Measurements from ENCODE around the gene DNAAF5. TPM values are rescaled to one million over a fixed set of nuclear protein-coding genes. Genes with fewer than 3 reads are reported as not detected.
A peak's percentile ranks its signal among the peaks of the same experiment; 100 is the strongest.

Gene DNAAF5
- total and polyA plus RNA-seq, 12 donors, result 10.4 to 30.0 (median 24.7) TPM

DNA sequence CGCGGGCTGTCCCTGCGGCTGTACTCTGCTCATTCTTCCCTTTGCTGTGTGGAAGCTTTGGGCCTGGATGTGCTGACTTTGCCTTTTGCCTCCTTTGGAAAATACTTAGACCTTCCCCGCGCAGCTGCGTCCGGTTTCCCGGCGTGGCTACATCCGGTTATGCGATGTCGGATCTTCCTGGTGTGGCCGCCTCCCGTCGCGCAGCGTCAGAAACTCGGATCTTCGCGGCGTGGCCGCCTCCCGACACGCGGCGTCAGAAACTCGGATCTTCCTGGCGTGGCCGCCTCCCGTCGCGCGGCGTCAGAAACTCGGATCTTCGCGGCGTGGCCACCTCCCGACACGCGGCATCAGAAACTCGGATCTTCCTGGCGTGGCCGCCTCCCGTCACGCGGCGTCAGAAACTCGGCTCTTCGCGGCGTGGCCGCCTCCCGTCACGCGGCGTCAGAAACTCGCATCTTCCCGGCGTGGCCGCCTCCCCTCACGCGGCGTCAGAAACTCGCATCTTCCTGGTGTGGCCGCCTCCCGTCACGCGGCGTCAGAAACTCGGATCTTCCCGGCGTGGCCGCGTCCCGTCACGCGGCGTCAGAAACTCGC lies 55.5 kb downstream of the DNAAF5 start:
- intact Hi-C loops (cut with DNase I), result loop anchor here in 3 of 10 donors (10.0 kb wide), 3 partner anchors 53 to 183 kb away; partner anchors contain the start of gene SUN1 (in 1 of the 3)
- ATAC-seq, result no peak

GRCh38 chr7:782718-783449 lies 56.4 kb downstream of the DNAAF5 start:
- H3K27me3 ChIP-seq, result no peaks in the 10 kb centered on the region
- H3K4me1 ChIP-seq, result peaks cover 0 to 32% (median 12%) of the 10 kb centered on the region in 9 donors
- intact Hi-C loops (cut with DNase I), result loop anchor here in 3 of 10 donors (10.0 kb wide), 3 partner anchors 52 to 182 kb away; partner anchors contain the start of gene SUN1 (in 1 of the 3)
- no peak overlapping the region for H3K4me3 ChIP-seq
- H3K36me3 ChIP-seq, result peaks cover 0 to 80% (median 7%) of the 10 kb centered on the region in 9 donors
- WGBS, 2 donors, result 96 to 97% methylated on average over 52 to 55 of the region's 56 CpGs
- DNase-seq (no peak), ATAC-seq (no peak)
- no peak overlapping the region for H3K27ac ChIP-seq
- TF ChIP-seq, protein P1, sequence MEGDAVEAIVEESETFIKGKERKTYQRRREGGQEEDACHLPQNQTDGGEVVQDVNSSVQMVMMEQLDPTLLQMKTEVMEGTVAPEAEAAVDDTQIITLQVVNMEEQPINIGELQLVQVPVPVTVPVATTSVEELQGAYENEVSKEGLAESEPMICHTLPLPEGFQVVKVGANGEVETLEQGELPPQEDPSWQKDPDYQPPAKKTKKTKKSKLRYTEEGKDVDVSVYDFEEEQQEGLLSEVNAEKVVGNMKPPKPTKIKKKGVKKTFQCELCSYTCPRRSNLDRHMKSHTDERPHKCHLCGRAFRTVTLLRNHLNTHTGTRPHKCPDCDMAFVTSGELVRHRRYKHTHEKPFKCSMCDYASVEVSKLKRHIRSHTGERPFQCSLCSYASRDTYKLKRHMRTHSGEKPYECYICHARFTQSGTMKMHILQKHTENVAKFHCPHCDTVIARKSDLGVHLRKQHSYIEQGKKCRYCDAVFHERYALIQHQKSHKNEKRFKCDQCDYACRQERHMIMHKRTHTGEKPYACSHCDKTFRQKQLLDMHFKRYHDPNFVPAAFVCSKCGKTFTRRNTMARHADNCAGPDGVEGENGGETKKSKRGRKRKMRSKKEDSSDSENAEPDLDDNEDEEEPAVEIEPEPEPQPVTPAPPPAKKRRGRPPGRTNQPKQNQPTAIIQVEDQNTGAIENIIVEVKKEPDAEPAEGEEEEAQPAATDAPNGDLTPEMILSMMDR (IDR thresholded peaks at IDR 0.05), result no peak
- H3K9me3 ChIP-seq, result no peaks in the 10 kb centered on the region

More for the DNA sequence above, 55.5 kb downstream of the DNAAF5 start:
- no peak for DNase-seq
- Histone ChIP-seq H3K27ac (peak overlapping the region in 8 of 10 donors; percentile 26 to 85 (median 68)), H3K9me3 (no peaks in the 10 kb centered on the region), H3K4me1 (peaks cover 0 to 32% (median 12%) of the 10 kb centered on the region in 9 donors), H3K27me3 (no peaks in the 10 kb centered on the region), H3K36me3 (peaks cover 0 to 88% (median 7%) of the 10 kb centered on the region in 9 donors), H3K4me3 (no peak overlapping the region)
- 95 to 98% methylated on average over 80 of the region's 80 CpGs for WGBS, 2 donors
- TF ChIP-seq, protein P1 (IDR thresholded peaks at IDR 0.05), result no peak

DNA sequence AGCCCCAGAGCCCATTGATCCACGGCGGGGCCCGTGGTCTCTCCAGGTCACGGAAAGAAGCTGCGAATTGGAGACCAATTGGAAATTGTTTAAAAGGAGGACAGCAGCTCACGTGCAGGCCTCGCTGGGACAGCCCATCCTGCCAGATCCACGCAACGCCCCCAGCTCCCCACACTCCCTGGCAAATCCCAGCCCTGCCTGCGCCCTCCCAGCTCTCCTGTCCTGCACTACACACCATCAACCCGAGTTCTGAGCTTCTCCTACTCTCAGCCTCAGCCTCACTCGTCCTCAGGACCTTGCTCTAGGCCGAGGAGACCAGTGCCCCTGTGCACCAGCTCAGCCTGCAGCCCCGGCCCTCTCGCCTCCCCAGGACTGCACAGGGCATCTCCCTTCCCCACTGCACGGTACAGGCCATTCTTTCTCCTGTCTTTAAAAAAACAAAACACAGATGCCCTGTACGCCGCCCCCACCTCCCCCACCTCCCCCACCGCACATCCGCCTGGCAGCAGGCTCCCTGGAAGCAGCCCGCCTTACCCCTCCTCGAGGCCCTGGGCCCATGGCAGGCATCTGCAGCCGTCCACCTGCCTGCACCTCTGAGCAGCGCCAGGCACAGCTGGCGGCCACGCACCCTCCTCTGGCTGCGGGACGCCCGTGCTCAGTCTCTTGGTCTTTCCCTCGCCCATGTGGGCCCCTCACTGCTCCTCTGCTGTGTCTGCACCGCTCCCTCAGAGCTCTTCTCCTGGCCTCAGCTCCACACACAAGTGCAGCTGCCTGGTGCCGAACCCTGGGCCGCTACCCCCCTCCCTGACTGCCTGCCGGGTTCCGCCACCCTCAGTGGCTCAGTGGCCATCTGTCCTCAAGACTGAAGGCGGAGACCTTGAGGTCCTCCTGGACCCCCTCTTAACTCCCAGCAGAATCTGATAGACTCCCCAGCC lies 57.3 kb downstream of the DNAAF5 start:
- Histone ChIP-seq H3K4me1 (peaks cover 0 to 32% (median 12%) of the 10 kb centered on the region in 9 donors), H3K9me3 (no peaks in the 10 kb centered on the region), H3K4me3 (no peak overlapping the region), H3K36me3 (peaks cover 0 to 77% (median 7%) of the 10 kb centered on the region in 9 donors), H3K27ac (no peak overlapping the region), H3K27me3 (no peaks in the 10 kb centered on the region)
- TF ChIP-seq, protein P1 (IDR thresholded peaks at IDR 0.05), result no peak
- DNase-seq (no peak), ATAC-seq (peak in 1 of 8 donors; percentile 4)
- intact Hi-C loops (cut with DNase I), result loop anchor here in 4 of 10 donors (2.0 to 10.0 kb wide), 4 partner anchors 51 to 181 kb away; partner anchors contain the start of gene SUN1 (in 1 of the 4)
- 94% methylated on average over 36 of the region's 36 CpGs for WGBS, 2 donors

Data from heart right ventricle (tissue), 16 donors.